Osteoblast (primary cell): ENCODE results near the gene TMEM266. TPM values are rescaled to one million over a fixed set of nuclear protein-coding genes. Genes with fewer than 3 reads are reported as not detected.

Experiments used
- DNase-seq: peaks from one replicate; pipeline ENCODE4 v3.0.0; 2011; ENCODE audit warnings: low spot score, mixed read lengths; ENCODE audit not compliant: insufficient read length; ENCODE audit errors: missing footprints
- H2AFZ ChIP-seq: 2 replicates; pipeline ENCODE4 v1.6.0; 2011; ENCODE audit warnings: mild to moderate bottlenecking, low read length
- H3K27ac ChIP-seq: 2 replicates; pipeline ENCODE4 v1.5.1; 2011; ENCODE audit warnings: mild to moderate bottlenecking, low read depth, low read length, moderate library complexity
- H3K27me3 ChIP-seq: 2 replicates; pipeline ENCODE4 v1.6.0; 2012; ENCODE audit warnings: mild to moderate bottlenecking, control low read depth, inconsistent platforms, low read length, moderate library complexity; ENCODE audit not compliant: insufficient read depth
- H3K36me3 ChIP-seq: 2 replicates; pipeline ENCODE4 v1.5.1; 2011; ENCODE audit warnings: mild to moderate bottlenecking, low read length, control low read depth, moderate library complexity; ENCODE audit not compliant: insufficient read depth
- H3K4me1 ChIP-seq: 2 replicates; pipeline ENCODE4 v1.5.1; 2011; ENCODE audit warnings: mild to moderate bottlenecking, low read length, control low read depth, moderate library complexity; ENCODE audit not compliant: insufficient read depth
- H3K4me2 ChIP-seq: 2 replicates; pipeline ENCODE4 v1.6.0; 2011; ENCODE audit warnings: mild to moderate bottlenecking, low read length; ENCODE audit not compliant: insufficient read depth
- H3K4me3 ChIP-seq: fragments of 200-600 bp; sonication (generic); 3 replicates; pipeline ENCODE4 v1.5.1; 2012; ENCODE audit warnings: mild to moderate bottlenecking, low read length, inconsistent platforms; ENCODE audit not compliant: insufficient read depth
- H3K79me2 ChIP-seq: 2 replicates; pipeline ENCODE4 v1.6.0; 2012; ENCODE audit warnings: mild to moderate bottlenecking, low read length, control low read depth, inconsistent platforms; ENCODE audit not compliant: insufficient read depth
- H3K9me3 ChIP-seq: 2 replicates; pipeline ENCODE4 v1.5.1; 2011; ENCODE audit warnings: low read depth, low read length, control low read depth
- H4K20me1 ChIP-seq: 2 replicates; pipeline ENCODE4 v1.6.0; 2012; ENCODE audit warnings: mild to moderate bottlenecking, low read length, control low read depth; ENCODE audit not compliant: insufficient read depth
- CTCF ChIP-seq: IDR thresholded peaks from 2 replicates; pipeline ENCODE4 v1.5.1; 2011; ENCODE audit warnings: mild to moderate bottlenecking, low read depth, low read length, moderate library complexity; ENCODE audit errors: extremely low read depth
- total RNA-seq: library from RNA; depleted of rRNA; stranded (reverse); fragments of >200 nt; gene quantifications from 2 replicates; pipeline ENCODE4 v1.2.3, GENCODE V29; 2012

TMEM266 gene
- total RNA-seq, 1 donor, result not detected

GRCh38 chr15:76195506-76196268 lies 135.9 kb downstream of the TMEM266 start:
- TF ChIP-seq CTCF, result no peak
- no peak overlapping the region for H3K4me2 ChIP-seq

GRCh38 chr15:76196269-76197231 lies 136.8 kb downstream of the TMEM266 start:
- Histone ChIP-seq H3K27ac (no peak overlapping the region), H3K4me1 (peaks cover 36% of the 10 kb centered on the region), H3K4me3 (no peak overlapping the region)

More at GRCh38 chr15:76195506-76196268, 135.9 kb downstream of the TMEM266 start:
- DNase-seq, result peak; percentile 56
- H3K4me1 ChIP-seq, result peaks cover 41% of the 10 kb centered on the region
- no peaks in the 10 kb centered on the region for H3K79me2 ChIP-seq
- peaks cover 8% of the 10 kb centered on the region for H3K27me3 ChIP-seq
- H3K27ac ChIP-seq, result no peak overlapping the region
- no peaks in the 10 kb centered on the region for H4K20me1 ChIP-seq
- H2AFZ ChIP-seq, result no peak overlapping the region
- H3K9me3 ChIP-seq, result no peaks in the 10 kb centered on the region
- H3K4me3 ChIP-seq, result no peak overlapping the region
- H3K36me3 ChIP-seq, result no peaks in the 10 kb centered on the region

GRCh38 chr15:76197703-76198455 lies 138.1 kb downstream of the TMEM266 start:
- no peak overlapping the region for H3K4me3 ChIP-seq
- no peaks in the 10 kb centered on the region for H3K9me3 ChIP-seq
- no peaks in the 10 kb centered on the region for H4K20me1 ChIP-seq
- H3K4me2 ChIP-seq, result no peak overlapping the region
- TF ChIP-seq CTCF, result no peak
- H3K4me1 ChIP-seq, result peaks cover 36% of the 10 kb centered on the region
- H3K79me2 ChIP-seq, result no peaks in the 10 kb centered on the region
- H2AFZ ChIP-seq, result no peak overlapping the region
- no peak overlapping the region for H3K27ac ChIP-seq
- H3K36me3 ChIP-seq, result no peaks in the 10 kb centered on the region
- DNase-seq, result no peak
- no peaks in the 10 kb centered on the region for H3K27me3 ChIP-seq

More at GRCh38 chr15:76196269-76197231, 136.8 kb downstream of the TMEM266 start:
- Histone ChIP-seq H3K27me3 (peaks cover 7% of the 10 kb centered on the region), H3K36me3 (no peaks in the 10 kb centered on the region), H2AFZ (no peak overlapping the region), H4K20me1 (no peaks in the 10 kb centered on the region), H3K4me2 (peak overlapping the region; percentile 20), H3K79me2 (no peaks in the 10 kb centered on the region), H3K9me3 (no peaks in the 10 kb centered on the region)
- DNase-seq, result peak; percentile 98
- TF ChIP-seq CTCF, result no peak
